Activated CD8-positive, alpha-beta T cell treated with anti-CD3 and anti-CD28 coated beads for 36 hours (primary cell): ENCODE measurements around the gene AOAH. TPM values are rescaled to one million over a fixed set of nuclear protein-coding genes. Genes with fewer than 3 reads are reported as not detected.

Source experiments
- ATAC-seq: fragments of 200-7000 bp; cut with Tn5 transposase; one replicate; pipeline ENCODE4 v1.10.0; 2021; ENCODE audit warnings: mild to moderate bottlenecking, moderate library complexity
- CTCF ChIA-PET: fragments of 350-600 bp; sonication (Branson Sonifier 250); formaldehyde crosslinking; loops from one replicate; lab custom pipeline; 2021; ENCODE audit warnings: antibody characterized with exemption; lab: Charles Lee
- POLR2A ChIA-PET: fragments of 350-600 bp; sonication (Branson Sonifier 250); formaldehyde crosslinking; loops from one replicate; lab custom pipeline; 2021; ENCODE audit warnings: antibody characterized with exemption; lab: Charles Lee
- DNase-seq: peaks from one replicate; pipeline ENCODE4 v3.0.0-alpha.2; 2020
- H3K27ac Mint-ChIP-seq: one replicate; pipeline ENCODE4 v1.8.0; 2021; ENCODE audit warnings: mild to moderate bottlenecking, mixed read lengths
- H3K27me3 Mint-ChIP-seq: one replicate; pipeline ENCODE4 v1.8.0; 2021; ENCODE audit warnings: mixed read lengths
- H3K36me3 Mint-ChIP-seq: one replicate; pipeline ENCODE4 v1.8.0; 2021; ENCODE audit warnings: low read depth, mixed read lengths
- H3K4me1 Mint-ChIP-seq: one replicate; pipeline ENCODE4 v1.8.0; 2021; ENCODE audit warnings: low read depth, mixed read lengths
- H3K4me3 Mint-ChIP-seq: one replicate; pipeline ENCODE4 v1.8.0; 2021; ENCODE audit warnings: mild to moderate bottlenecking, moderate library complexity, mixed read lengths
- H3K9me3 Mint-ChIP-seq: one replicate; pipeline ENCODE4 v1.8.0; 2021; ENCODE audit warnings: mixed read lengths
- CTCF ChIP-seq: fragments of 200-600 bp; IDR thresholded peaks from one replicate; pipeline ENCODE4 v1.8.0; 2022; ENCODE audit warnings: antibody characterized with exemption, mild to moderate bottlenecking
- intact Hi-C: fragments of 100-400 bp; cut with micrococcal nuclease; formaldehyde crosslinking; loops from one replicate; pipeline ENCODE4 v1.10.0; 2022
- total RNA-seq, 2 experiments: library from RNA; stranded (reverse); gene quantifications; one replicate each; pipeline ENCODE4 v1.2.3, GENCODE V29; 2021

Gene AOAH
- total RNA-seq, 2 experiments from 2014 or later = 10.4 to 17.1 TPM

GRCh38 chr7:36630112-36630650, 94.1 kb downstream of the AOAH start:
- ChIA-PET POLR2A (interaction anchor here (1.2 kb wide), 1 partner anchor 9 kb away, joined by 4 read pairs; no protein-coding TSS in a partner anchor), CTCF (interaction anchor here (1.4 to 2.5 kb wide), 2 partner anchors 9 to 41 kb away, joined by 4 to 10 read pairs; no protein-coding TSS in a partner anchor)
- Mint-ChIP-seq H3K4me1 (peaks cover 18% of the 10 kb centered on the region), H3K27ac (no peak overlapping the region), H3K27me3 (no peaks in the 10 kb centered on the region), H3K9me3 (no peaks in the 10 kb centered on the region), H3K36me3 (peaks cover 24% of the 10 kb centered on the region), H3K4me3 (no peak overlapping the region)
- no peak for DNase-seq
- ATAC-seq = no peak
- intact Hi-C loops = no loop called here
- no peak for TF ChIP-seq CTCF

DNA sequence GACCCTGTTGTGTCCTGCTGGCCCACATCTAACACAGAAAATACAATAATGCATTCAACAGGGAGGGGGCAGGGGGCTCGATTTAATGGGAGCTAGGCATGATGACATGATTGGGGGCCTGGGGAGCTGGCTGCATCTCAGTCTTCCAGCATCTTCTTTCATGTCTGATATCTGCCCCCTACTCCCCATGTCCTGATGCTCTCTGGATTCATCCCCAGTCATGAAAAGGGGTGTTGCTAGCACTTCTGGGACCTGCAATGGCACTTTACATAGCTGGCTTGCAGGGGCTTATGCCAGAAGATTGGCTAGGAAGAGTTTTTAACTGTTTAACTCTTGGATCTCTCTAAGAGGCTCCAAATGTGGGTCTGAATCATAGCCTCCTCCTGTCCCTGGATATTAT, 94.9 kb downstream of the AOAH start:
- intact Hi-C loops = no loop called here
- DNase-seq (no peak), ATAC-seq (no peak)
- Mint-ChIP-seq H3K9me3 (no peaks in the 10 kb centered on the region), H3K4me1 (peaks cover 18% of the 10 kb centered on the region), H3K36me3 (peaks cover 24% of the 10 kb centered on the region), H3K27ac (no peak overlapping the region), H3K27me3 (no peaks in the 10 kb centered on the region), H3K4me3 (no peak overlapping the region)
- CTCF ChIA-PET = interaction anchor here (1.4 to 2.5 kb wide), 2 partner anchors 8 to 42 kb away, joined by 4 to 10 read pairs; no protein-coding TSS in a partner anchor
- no peak for TF ChIP-seq CTCF
- POLR2A ChIA-PET = interaction anchor here (0.6 kb wide), 1 partner anchor 58 kb away, joined by 4 read pairs; no protein-coding TSS in a partner anchor

GRCh38 chr7:36627836-36628235, 96.5 kb downstream of the AOAH start:
- ChIA-PET POLR2A (interaction anchor here (1.4 kb wide), 2 partner anchors 11 to 95 kb away, joined by 3 read pairs; no protein-coding TSS in a partner anchor), CTCF (interaction anchor here (1.5 kb wide), 1 partner anchor 50 kb away, joined by 3 read pairs; no protein-coding TSS in a partner anchor)
- Mint-ChIP-seq H3K36me3 (peaks cover 29% of the 10 kb centered on the region), H3K27me3 (no peaks in the 10 kb centered on the region), H3K9me3 (no peaks in the 10 kb centered on the region), H3K27ac (peak overlapping the region; percentile 3), H3K4me3 (no peak overlapping the region), H3K4me1 (peaks cover 22% of the 10 kb centered on the region)
- no peak for DNase-seq
- no peak for TF ChIP-seq CTCF
- ATAC-seq = no peak
- intact Hi-C loops = no loop called here

GRCh38 chr7:36626111-36626510, 98.2 kb downstream of the AOAH start:
- Mint-ChIP-seq H3K4me3 (no peak overlapping the region), H3K27me3 (no peaks in the 10 kb centered on the region), H3K4me1 (peaks cover 27% of the 10 kb centered on the region), H3K9me3 (no peaks in the 10 kb centered on the region), H3K27ac (no peak overlapping the region), H3K36me3 (peaks cover 36% of the 10 kb centered on the region)
- ATAC-seq (no peak), DNase-seq (no peak)
- intact Hi-C loops = no loop called here
- POLR2A ChIA-PET = no interaction called here
- CTCF ChIA-PET = interaction anchor here (0.9 to 1.2 kb wide), 3 partner anchors 10 to 572 kb away, joined by 3 read pairs; no protein-coding TSS in a partner anchor
- TF ChIP-seq CTCF = no peak

DNA sequence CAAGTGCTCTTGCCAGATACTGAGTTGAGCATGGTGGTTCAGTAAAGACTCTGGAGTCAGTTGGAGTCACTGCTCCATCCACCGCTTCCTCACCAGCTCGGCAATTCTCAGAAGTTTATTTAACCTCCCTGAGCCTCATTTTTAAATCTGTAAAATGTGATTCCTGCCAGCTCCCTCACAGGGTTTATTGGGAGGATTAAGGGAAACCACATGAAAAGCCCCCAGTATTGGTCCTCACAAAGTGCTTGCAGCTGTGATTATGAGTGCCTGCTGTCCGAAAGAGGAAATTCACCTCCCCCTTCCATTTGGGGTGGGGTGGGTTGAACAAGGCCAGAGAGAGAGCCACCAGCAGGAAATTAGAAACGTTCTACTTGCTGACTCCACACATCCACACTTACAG, 99.0 kb downstream of the AOAH start:
- ChIA-PET CTCF (interaction anchor here (1.0 kb wide), 1 partner anchor 138 kb away, joined by 3 read pairs; no protein-coding TSS in a partner anchor), POLR2A (interaction anchor here (0.6 to 0.8 kb wide), 2 partner anchors 9 to 558 kb away, joined by 3 to 4 read pairs; no protein-coding TSS in a partner anchor)
- ATAC-seq (no peak), DNase-seq (no peak)
- Mint-ChIP-seq H3K27ac (no peak overlapping the region), H3K4me3 (no peak overlapping the region), H3K4me1 (peaks cover 33% of the 10 kb centered on the region), H3K36me3 (peaks cover 34% of the 10 kb centered on the region), H3K27me3 (no peaks in the 10 kb centered on the region), H3K9me3 (no peaks in the 10 kb centered on the region)
- TF ChIP-seq CTCF = no peak
- intact Hi-C loops = no loop called here
